Effector CD4-positive, alpha-beta T cell (primary cell): Measurements from ENCODE around the gene UPF1.
A peak's percentile ranks its signal among the peaks of the same experiment; 100 is the strongest.

Experiments used
- DNase-seq: peaks from one replicate; pipeline ENCODE4 v3.0.0-alpha.2; 2020

UPF1 gene

DNA sequence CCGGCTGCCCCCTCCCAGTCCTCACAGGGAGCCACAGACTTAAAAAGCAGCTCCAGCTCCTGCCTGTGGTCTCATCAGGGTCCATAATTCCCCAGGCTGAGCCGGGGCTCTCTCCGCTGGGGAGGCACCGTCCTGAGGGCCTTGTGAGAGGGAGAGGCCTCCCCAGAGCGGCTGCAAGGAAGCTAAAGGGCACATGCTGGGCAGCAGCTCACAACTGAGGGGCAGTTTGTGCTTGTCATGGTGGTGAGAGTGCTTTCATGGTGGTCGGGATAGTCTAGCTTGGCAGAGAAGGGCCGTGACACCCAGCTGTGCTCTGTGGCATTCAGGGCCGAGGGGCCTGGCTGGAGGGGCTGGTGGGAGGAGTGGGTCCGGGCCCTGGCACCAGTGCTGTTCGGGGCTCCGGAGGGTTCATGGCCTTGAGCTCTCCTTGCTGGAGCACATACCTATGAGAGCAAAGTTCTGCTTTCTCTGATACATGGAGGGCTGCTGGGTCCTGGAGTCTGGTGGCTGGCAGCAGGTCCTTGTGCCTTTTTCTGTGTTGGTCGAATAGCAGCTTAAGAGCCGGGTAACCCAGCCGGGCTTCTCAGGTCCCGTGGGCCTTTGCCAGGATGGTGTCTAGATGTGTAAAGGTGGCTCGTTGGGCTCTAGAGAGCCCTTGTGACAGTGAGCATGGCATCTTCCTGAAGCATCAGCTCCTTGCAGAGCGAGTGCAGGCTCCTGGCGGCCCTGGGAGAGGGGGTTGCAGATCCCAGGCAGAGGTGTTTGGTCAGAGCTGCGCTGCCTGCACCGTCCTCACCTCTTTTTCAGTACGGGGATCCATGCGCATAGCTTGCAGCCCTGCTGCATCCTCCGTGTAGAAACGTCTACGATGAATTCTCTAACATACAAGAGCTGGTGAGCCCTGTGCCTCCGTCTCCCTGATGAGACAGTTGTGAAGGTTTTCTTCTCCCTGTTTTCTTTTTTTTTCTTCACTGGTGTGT lies 8.8 kb downstream of the UPF1 start:
- DNase-seq = no peak

DNA sequence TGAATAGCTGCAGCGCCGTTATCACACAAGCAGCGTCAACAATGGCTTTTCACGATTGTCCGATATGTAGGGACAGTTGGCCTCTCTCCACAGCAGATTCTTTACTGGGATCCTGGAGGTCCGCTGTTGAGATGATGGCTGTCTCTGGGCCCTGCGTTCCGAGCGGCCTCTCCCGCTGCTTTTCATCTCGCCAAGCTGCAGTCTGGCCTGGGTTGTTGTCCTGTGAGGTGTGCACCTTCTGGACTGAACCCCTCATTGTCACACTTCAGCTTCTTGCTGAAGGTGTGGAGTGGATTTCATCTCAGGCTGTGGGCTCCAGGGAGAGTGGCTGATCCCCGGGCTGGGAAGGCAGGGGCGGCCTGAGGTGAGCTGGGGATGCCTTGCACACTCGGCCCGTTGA lies 9.6 kb downstream of the UPF1 start:
- DNase-seq = no peak

DNA sequence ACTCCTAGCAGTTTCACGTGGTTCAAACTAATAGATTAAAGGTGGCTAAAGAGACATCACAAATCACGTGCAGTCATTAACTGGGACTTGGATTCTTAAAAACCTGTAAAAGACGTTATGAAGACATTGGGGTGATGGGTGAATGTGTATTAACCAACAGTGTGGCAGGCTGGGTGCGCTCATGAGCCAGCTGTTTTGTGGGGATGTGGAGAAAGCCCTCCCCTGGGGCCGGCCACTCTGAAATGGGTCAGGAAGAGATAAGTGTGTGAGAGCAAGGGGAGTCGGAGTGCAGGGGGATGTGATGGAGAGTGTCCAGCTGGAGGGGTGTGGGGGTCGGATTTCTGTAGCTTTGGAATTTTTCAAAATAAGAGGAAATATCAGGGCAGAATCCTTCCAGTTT lies 10.4 kb downstream of the UPF1 start:
- DNase-seq = no peak

DNA sequence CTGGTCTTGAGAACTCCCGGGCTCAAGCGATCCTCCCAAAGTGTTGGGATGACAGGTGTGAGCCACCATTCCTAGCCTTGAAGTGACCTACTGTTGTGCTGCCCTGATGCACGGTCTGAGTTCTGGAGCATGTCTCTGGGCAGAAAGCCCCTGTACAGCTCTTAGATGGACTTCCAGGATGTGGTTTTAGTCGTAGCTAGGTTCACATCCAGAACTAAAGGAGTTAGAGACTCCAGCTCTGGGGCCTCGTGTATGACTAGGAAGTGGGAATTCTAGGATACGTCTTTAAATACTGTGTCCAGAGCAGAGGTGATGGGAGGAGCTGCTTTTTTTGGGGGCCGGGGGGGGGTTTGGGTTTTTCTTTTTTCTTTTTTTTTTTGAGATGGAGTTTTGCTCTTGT lies 12.2 kb downstream of the UPF1 start:
- DNase-seq = no peak

DNA sequence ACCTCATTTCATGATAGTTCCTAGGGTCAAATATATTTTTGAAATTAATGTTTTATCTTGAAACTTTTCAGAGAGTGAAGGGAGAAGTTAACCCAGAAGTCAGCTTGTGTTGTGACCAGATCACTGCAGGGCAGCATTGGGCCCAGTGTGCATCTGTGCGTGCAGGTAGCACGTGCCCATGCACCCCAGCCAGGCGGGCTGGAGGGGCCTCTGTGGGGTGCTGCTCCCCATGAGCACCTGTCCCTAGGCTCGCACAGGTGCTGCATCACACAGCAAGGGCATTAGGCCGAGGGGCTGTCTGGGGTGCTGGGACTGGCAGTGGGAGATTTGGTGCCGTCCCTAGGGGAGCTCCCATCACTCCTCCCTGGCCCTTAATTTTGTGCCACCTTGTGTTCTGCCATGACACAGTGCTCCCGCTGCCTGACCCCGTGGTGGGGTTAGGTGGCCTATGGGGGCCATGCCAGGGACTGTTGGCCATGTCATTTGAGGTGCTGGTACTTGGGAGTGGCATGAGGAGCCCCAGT lies 13.1 kb downstream of the UPF1 start:
- DNase-seq = no peak

DNA sequence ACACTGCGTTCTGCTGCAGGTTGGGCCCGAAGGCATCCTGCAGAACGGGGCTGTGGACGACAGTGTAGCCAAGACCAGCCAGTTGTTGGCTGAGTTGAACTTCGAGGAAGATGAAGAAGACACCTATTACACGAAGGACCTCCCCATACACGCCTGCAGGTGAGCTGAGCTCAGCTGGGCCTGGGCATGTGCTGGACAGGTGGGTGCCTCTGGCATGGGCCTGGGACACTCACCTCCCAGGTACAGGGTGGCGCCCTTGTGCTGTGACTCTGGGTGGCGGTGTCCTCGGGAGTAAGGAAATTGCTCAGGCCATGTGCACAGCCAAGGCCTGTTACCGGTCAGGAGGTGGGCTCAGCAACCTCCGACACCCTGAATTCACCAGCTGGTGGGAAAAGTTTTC lies 14.2 kb downstream of the UPF1 start:
- DNase-seq = no peak

DNA sequence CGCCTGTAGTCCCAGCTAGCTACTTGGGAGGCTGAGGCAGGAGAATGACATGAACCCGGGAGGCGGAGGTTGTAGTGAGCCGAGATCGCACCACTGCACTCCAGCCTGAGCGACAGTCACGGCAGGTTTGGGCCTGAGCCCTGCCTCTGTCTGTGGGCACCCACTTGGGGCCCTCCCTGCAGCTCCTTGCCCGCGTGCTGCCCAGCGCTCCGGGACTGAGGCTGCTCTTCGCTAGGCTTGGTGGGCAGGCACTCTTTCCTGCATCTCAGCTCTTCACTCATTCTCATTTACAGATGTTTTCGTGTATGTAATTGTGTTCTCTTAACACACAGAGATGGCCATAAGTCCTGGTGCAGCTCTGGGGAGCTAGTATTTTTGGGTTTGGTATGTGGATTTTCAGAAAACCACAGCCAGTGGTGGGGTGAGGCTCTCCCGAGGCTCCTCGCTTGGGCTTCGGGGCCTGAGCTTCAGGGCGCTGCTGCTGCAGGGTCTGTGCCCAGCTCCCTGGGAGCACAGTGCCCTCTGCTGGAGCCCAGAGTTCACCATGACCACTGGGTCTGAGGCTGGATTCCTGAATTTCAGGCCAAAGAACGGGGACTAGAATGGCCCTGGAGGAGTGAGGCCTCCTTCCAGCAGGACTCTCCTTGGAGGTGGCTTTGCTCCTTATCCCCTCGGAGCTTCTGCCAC lies 15.2 kb downstream of the UPF1 start:
- peak; percentile 59 for DNase-seq

DNA sequence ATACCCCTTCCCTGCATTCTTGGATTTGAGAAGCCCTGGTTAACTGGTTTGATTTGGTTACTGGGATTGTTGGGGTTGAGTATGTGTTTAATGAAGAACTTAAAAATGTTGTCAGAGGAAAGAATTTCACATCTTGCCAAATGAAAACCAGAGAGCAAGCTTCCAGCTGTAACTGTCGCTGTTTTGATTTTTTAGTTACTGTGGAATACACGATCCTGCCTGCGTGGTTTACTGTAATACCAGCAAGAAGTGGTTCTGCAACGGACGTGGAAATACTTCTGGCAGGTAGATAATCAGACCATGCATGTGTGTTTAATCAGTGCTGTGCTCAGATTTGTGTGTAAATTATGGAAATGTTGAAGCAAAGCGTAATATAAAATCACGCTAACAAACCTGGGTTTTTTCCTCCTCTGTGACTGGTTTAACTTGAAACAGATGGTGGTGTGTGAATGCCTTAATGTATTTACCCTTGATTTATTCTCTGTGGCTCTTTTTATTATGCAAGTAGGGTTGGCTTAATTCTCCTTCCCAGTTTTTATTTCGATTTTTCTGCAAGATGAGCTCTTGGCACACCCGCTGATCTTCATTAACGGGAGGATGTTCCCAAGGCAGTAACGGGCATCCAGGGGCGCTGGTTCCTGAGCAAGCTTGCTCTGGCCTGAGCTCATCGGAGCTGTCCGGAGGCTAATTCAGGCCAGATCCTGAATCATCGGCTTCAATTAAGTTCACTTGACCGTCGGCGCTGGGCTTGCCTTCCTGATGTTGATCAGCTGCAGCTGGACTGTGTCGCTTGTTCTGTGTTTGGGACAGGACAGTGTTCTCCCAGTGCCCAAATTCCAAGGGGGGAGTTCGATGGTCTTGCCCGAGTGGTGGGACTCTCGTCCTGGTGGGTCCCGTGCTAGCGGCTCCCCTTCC lies 16.0 kb downstream of the UPF1 start:
- no peak for DNase-seq

DNA sequence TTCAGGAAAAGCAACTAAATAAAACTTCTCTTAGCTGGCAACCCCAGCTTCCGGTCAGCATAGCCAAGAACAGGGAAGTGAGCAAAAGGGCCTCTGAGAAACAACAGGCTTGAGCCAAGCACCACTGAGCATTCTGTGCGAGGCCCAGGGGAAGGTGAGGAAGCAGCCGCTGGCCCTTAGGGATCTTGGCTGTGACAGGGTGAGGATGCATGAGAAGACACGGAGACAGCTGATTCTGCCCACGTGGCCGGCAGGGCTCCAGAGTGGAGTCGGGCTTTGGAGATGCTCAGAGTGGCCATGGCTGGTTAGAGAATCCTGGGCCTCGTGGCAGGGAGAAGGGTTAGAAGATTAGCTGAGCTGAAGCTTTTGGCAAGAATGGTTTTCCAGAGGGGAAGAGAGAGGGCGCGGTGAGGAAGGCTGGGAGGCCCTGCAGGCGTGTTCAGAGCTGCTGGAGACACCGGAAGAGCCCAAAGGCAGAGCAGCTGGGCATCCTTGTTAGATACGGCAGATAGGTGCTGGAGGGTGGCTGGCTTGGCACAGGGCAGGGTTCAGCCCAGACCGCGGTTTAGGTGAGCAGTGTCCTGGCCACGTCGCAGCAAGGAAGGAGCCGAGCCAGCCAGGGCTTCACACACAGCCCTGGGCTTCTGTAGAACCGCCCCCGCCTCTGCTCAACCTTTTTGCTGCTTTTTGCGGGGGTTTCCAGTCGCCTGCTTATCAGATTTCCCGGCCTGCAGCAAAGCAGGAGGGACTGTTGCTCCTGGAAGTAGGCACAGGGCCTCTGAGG lies 17.3 kb downstream of the UPF1 start:
- no peak for DNase-seq

DNA sequence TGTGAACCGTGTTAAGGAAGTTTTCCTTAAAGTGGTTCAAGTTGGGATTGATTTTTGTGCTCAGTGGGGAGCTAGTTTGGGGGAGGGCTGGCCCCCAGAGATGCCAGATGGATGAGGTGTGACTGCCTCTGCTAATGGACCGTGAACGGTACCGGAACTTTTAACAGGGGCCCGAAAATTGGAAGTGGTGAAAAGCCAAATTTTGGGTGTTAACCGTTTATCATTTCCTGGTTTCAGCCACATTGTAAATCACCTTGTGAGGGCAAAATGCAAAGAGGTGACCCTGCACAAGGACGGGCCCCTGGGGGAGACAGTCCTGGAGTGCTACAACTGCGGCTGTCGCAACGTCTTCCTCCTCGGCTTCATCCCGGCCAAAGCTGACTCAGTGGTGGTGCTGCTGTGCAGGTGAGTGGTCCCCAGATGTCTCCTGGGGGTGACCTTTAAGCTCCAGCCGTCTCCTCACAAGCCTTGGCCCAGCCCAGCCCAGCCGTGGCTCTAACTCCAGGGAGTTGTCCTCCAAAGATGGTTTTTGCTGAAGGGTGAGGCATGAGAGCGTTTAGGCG lies 18.2 kb downstream of the UPF1 start:
- no peak for DNase-seq

DNA sequence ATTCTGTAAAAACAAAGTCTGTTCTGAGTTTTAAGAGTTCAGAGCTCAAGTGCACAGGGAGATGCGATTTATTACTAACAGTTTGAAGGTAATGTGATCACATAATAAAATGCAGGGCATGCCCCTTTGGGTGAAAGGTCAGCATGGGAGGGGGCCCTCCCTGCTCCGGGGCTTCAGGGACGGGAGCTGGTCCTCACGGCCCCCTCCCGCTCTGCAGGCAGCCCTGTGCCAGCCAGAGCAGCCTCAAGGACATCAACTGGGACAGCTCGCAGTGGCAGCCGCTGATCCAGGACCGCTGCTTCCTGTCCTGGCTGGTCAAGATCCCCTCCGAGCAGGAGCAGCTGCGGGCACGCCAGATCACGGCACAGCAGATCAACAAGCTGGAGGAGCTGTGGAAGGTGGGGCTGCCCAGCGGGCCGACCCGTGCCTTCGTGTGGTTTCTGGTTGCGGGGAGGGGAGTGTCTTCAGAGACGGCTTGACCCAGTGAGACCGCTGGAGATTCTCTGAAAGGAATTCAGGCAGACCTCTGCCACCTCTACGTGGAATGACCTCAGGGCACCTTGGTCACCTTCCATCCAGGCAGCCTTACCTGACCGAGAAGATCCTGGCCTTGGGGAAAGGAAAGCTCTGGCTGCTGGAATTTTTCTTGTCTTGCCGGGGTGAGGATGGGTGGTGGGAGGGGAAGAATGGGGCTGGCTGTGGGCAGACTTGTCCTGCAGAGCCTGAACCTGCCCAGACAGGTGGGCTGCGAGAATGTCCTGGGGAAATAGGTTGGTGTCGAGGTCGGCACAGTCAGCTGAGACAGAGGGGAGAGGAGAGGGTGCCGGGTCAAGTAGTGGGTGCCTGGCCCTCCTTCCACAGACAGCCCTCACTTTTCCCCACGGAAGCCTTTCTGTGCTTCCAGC lies 19.0 kb downstream of the UPF1 start:
- no peak for DNase-seq

DNA sequence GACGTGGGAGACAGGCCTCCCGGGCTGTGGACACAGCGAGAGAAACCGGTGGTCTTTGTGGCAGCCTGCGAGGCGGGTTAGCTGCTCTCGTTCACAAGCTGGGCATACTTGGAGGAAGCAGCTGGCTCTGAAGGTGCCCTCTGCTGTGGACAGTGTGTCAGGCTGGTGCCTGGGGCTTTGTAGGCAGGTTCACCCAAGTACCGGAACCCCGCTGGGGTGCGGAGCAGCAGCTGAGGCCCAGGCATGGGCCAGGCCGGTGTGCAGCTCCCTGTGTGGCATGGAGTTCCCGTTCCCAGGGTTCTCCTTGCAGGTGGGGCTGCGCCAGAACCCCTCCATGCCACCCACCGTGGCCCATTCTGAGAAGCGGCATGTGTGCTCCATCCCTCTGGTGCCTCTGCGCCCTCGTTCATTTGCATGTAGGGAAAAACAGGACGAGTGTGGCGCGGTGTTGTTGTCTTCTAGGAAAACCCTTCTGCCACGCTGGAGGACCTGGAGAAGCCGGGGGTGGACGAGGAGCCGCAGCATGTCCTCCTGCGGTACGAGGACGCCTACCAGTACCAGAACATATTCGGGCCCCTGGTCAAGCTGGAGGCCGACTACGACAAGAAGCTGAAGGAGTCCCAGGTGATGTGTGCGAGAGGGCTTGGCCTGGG lies 20.0 kb downstream of the UPF1 start:
- no peak for DNase-seq

DNA sequence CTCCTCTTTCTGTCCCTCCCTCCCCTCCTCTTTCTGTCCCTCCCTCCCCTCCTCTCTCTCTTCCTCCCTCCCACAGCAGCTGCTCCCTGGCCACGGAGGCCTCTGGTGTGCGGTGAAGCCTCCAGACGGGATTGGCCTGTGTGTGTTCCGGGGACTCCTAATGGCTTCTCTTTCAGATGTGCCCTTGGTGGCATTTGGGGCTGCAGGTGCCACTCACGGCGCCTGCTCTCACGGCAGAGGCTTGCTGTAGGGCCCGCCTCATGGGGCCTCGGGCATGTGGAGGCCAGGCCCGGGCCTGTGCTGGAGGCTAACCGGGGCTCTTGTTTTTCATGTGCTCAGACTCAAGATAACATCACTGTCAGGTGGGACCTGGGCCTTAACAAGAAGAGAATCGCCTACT lies 20.9 kb downstream of the UPF1 start:
- DNase-seq = no peak

DNA sequence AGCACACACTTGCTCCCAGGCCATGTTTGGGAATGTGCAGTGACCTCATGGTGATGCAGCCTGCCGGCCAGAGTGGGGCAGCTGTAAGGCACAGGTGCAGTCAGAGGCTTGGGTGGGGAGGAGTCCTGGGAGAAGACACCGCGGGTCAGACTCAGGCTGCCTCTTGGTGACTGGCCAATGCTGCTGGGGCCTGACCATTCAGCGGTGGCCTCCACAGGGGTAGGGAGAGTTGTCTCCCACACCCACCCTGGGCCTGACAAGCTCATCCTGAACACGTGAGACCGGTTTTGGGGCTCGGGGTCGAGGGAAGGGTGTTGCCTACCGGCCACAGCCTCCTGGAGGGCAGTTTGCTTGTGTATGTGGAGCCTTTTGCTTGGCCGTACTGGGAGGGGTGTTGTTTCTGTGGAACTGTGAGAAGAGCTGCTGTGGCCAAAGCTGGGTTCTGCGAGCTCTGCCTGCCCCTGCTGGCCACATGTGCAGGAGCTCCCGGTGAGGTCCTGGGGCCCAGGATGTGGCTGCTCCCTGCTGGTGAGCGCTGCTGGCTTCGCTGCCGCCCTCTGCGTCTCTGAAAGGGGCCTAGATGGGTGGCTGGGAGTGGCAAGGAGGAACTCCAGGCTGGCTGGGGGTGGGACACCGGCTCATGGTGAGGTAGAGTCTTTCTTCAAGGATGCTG lies 22.1 kb downstream of the UPF1 start:
- no peak for DNase-seq

DNA sequence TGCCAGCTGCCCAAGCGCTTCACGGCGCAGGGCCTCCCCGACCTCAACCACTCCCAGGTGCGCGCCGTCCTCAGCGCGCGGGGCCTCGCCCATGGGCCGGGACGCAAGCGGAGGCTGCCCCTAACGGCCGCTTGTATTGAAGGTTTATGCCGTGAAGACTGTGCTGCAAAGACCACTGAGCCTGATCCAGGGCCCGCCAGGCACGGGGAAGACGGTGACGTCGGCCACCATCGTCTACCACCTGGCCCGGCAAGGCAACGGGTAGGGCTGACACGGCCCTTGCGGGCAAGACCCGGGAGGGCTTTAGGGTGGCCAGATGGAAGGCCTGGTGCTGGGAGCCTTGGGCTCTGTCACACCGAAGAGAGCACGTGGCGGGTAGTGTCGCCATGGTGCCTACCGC lies 23.2 kb downstream of the UPF1 start:
- DNase-seq = no peak

DNA sequence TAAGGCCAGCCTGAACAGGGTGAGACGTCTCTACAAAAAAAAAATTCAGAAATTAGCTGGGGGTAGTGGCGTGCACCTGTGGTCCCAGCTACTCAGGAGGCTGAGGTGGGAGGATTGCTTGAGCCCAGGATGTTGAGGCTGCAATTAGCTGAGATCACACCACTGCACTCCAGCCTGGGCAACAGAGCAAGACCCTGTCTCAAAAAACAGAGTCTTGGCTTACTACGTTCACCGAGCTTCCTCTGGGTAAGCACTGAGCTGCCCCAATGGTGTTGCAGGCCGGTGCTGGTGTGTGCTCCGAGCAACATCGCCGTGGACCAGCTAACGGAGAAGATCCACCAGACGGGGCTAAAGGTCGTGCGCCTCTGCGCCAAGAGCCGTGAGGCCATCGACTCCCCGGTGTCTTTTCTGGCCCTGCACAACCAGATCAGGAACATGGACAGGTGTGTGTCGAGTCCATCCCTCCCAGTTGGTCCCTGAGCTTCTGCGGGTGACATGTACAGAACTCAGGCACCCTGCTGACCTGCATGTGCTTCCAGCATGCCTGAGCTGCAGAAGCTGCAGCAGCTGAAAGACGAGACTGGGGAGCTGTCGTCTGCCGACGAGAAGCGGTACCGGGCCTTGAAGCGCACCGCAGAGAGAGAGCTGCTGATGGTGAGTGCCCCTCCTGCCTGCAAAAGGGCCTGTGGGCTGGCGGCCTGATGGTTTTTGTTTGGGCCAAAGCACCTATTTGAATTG lies 24.1 kb downstream of the UPF1 start:
- DNase-seq = no peak

DNA sequence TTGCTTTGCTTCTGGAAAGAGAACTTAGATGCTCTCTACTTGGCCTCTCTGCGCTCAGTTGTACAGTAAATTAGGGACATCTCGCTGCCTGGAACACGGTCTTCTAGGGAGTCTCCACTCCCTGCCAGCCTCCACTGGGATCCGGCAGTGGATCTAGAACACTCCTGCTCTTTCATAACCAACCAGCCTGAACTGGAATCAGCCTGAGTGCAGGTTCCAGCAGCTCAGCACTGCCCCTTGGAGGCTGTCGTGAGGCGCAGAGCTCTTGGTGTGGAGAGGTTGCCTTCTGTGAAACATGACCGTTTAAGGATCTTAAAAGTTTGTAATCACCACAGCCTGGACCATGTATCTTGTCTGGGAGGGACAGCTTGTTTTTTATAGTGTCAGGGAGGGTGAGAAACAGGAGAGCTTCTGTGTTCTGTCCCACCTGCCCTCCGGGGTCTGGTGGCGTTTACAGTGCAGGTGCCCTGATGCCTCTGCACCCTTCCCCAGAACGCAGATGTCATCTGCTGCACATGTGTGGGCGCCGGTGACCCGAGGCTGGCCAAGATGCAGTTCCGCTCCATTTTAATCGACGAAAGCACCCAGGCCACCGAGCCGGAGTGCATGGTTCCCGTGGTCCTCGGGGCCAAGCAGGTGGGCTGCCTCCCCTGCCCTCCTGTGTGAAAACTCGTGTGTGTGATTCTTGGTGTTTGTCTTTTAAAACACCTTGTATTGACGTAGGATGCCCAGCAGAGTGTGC lies 24.8 kb downstream of the UPF1 start:
- DNase-seq = no peak

DNA sequence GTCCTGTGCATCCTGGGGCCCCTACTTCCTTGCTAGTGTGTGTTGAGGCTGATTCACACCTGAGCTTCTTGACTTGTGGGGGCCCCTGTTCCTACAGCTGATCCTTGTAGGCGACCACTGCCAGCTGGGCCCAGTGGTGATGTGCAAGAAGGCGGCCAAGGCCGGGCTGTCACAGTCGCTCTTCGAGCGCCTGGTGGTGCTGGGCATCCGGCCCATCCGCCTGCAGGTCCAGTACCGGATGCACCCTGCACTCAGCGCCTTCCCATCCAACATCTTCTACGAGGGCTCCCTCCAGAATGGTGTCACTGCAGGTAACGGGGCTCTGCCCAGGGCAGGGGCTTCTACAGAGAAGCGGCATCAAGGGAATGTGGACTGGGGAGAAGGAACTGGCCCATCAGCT lies 25.5 kb downstream of the UPF1 start:
- DNase-seq = no peak
